H1 (cell line): Measurements from ENCODE around the gene ZNF644.

Experiments used
- ATF2 ChIP-seq: IDR thresholded peaks from 2 replicates; pipeline ENCODE4 v1.6.1; 2012; ENCODE audit warnings: low read length, inconsistent platforms
- CTCF ChIP-seq, 3 experiments: IDR thresholded peaks; 1 replicate in 2 of 3; 2 replicates in 1 of 3; pipeline versions ENCODE4 v1.5.1 to v1.6.1; 2011; ENCODE audit warnings: low read length in 3 of 3, mild to moderate bottlenecking in 3 of 3, inconsistent platforms in 2 of 3, low read depth in 1 of 3, moderate library complexity in 1 of 3; ENCODE audit not compliant: insufficient read depth in 1 of 3; ENCODE audit errors: control extremely low read depth in 1 of 3
- HDAC2 ChIP-seq, 2 experiments: fragments of 300-600 bp in 1 of 2; sonication (generic) in 1 of 2; IDR thresholded peaks; 2 replicates each; pipeline ENCODE4 v1.6.1; 2011 to 2012; ENCODE audit warnings: low read depth in 2 of 2, low read length in 2 of 2, mild to moderate bottlenecking in 2 of 2, moderate library complexity in 2 of 2, borderline replicate concordance in 1 of 2, inconsistent platforms in 1 of 2
- JUND ChIP-seq: IDR thresholded peaks from 2 replicates; pipeline ENCODE4 v1.6.1; 2011; ENCODE audit warnings: mild to moderate bottlenecking, improper control_type of control experiment, low read length
- MAFK ChIP-seq: IDR thresholded peaks from 2 replicates; pipeline ENCODE4 v1.6.1; 2012; ENCODE audit warnings: low read depth, mild to moderate bottlenecking, improper control_type of control experiment, low read length
- POLR2A ChIP-seq, 2 experiments: IDR thresholded peaks; 1 replicate in 1 of 2; 2 replicates in 1 of 2; pipeline ENCODE4 v1.6.1; 2011; ENCODE audit warnings: low read depth in 2 of 2, low read length in 2 of 2, mild to moderate bottlenecking in 2 of 2; ENCODE audit errors: control extremely low read depth in 1 of 2
- RBBP5 ChIP-seq: IDR thresholded peaks from 2 replicates; pipeline ENCODE4 v1.7.1; 2012; ENCODE audit warnings: low read depth, mild to moderate bottlenecking, inconsistent platforms, low read length, moderate library complexity, borderline replicate concordance
- RFX5 ChIP-seq: IDR thresholded peaks from 2 replicates; pipeline ENCODE4 v1.6.1; 2011; ENCODE audit warnings: low read depth, low read length, improper control_type of control experiment, borderline replicate concordance
- SP2 ChIP-seq: IDR thresholded peaks from 2 replicates; pipeline ENCODE4 v1.6.1; 2012; ENCODE audit warnings: mild to moderate bottlenecking, low read length, inconsistent platforms
- ZNF274 ChIP-seq: IDR thresholded peaks from 2 replicates; pipeline ENCODE4 v1.7.0; 2012; ENCODE audit warnings: low read length, borderline replicate concordance; ENCODE audit errors: extremely low read depth

DNA sequence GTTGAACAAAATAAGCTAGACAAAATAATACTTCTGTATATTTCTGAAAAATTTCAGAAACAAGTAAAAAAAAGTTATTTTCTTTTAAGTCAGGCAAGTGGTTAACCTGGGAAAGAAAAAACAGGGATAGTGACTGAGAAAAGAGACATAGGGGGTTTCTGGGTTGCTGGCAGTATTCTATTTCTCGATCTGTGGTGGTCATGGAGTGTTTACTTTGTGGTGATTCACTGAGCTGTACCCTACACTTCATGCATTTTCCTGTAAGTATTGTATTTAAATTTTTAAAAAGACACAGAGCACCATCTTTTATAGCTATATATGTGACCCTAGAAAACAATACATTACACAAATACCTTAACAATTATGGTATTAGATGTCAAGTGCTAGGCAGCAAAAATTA is 58.2 kb downstream of the ZNF644 start:
- TF ChIP-seq ZNF274: no peak
- TF ChIP-seq HDAC2 (IDR thresholded peaks at IDR 0.05; ENCODE audit: borderline replicate concordance in 1 of 2, low read depth in 2 of 2, low read length in 2 of 2): no peak
- TF ChIP-seq MAFK: no peak
- TF ChIP-seq CTCF (IDR thresholded peaks at IDR 0.05; ENCODE audit: control extremely low read depth in 1 of 3, insufficient read depth in 1 of 3, low read depth in 1 of 3, low read length in 3 of 3): no peak
- TF ChIP-seq RBBP5: no peak
- TF ChIP-seq ATF2: no peak
- no peak for TF ChIP-seq POLR2A (IDR thresholded peaks at IDR 0.05; ENCODE audit: control extremely low read depth in 1 of 2, low read depth in 2 of 2, low read length in 2 of 2)
- TF ChIP-seq SP2: no peak
- TF ChIP-seq RFX5: no peak
- no peak for TF ChIP-seq JUND
